GM12873 (cell line): ENCODE data around the gene POLR2E.

Experiments
- CTCF ChIP-seq: IDR thresholded peaks from 2 replicates; pipeline ENCODE4 v1.5.1; 2012; ENCODE audit warnings: low read depth, mild to moderate bottlenecking, moderate library complexity, low read length, control low read depth; ENCODE audit not compliant: insufficient read depth; ENCODE audit errors: missing control alignments

The POLR2E gene

GRCh38 chr19:1082165-1082927 lies 12.8 kb downstream of the POLR2E start:
- no peak for TF ChIP-seq CTCF

GRCh38 chr19:1081301-1082164 lies 13.6 kb downstream of the POLR2E start:
- no peak for TF ChIP-seq CTCF

- TF ChIP-seq CTCF, result no peak
Measured at GRCh38 chr19:1080360-1081161, 14.6 kb downstream of the POLR2E start.

GRCh38 chr19:1079566-1080111 lies 15.5 kb downstream of the POLR2E start:
- TF ChIP-seq CTCF, result no peak

GRCh38 chr19:1076951-1077350 lies 18.2 kb downstream of the POLR2E start:
- TF ChIP-seq CTCF, result no peak

- no peak for TF ChIP-seq CTCF
Measured at GRCh38 chr19:1076046-1076386, 19.2 kb downstream of the POLR2E start.
